ENCODE data around the gene PALM. TPM values are rescaled to one million over a fixed set of nuclear protein-coding genes. Genes with fewer than 3 reads are reported as not detected.
A peak's percentile ranks its signal among the peaks of the same experiment; 100 is the strongest.

The PALM gene
- total and polyA plus RNA-seq, 9 of the 15 experiments (the other 6 are each of a cell fraction or from before 2014, with no cell fraction given): 0.04 to 6.6 (median 1.7) TPM

DNA sequence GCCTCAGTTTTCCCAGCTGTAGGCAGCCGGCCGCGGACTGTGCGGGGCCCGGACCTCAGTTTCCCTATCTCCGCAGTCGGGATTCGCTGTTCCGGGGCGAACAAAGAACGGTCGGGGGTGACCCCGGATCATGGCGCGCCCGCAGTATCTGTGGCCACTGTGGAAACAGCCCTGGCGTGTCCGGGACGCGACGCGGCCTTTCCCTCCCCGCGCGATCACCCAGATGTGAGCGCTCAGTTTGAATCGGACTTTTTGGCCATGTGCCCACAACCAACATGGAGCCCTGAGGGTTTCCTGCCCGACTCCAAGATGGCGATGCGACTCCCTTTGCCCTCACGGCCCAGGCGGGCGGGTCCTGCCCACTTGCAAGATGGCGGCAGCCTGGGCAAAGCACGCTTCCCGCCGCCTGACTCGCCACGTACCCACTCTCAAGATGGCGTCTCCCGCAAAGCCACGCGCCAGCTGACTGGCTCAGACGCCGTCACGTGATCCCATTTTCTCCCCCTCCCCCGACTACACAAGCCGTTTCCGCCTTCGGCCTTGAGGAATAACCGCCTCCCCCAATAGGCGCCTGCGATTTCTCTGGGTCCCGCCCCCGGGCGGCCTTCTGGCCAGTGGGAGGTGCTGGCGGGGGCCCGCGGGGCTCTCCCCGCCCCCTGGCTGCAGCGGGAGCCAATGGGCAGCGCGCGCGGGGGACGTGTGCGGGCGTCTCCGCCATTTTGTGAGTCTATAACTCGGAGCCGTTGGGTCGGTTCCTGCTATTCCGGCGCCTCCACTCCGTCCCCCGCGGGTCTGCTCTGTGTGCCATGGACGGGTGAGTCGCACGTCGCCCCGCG is 88.2 kb downstream of the PALM start, which contains the start of gene PTBP1 (continued):
- TF ChIP-seq, protein P1, sequence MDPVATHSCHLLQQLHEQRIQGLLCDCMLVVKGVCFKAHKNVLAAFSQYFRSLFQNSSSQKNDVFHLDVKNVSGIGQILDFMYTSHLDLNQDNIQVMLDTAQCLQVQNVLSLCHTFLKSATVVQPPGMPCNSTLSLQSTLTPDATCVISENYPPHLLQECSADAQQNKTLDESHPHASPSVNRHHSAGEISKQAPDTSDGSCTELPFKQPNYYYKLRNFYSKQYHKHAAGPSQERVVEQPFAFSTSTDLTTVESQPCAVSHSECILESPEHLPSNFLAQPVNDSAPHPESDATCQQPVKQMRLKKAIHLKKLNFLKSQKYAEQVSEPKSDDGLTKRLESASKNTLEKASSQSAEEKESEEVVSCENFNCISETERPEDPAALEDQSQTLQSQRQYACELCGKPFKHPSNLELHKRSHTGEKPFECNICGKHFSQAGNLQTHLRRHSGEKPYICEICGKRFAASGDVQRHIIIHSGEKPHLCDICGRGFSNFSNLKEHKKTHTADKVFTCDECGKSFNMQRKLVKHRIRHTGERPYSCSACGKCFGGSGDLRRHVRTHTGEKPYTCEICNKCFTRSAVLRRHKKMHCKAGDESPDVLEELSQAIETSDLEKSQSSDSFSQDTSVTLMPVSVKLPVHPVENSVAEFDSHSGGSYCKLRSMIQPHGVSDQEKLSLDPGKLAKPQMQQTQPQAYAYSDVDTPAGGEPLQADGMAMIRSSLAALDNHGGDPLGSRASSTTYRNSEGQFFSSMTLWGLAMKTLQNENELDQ (CRISPR knock-in tag; IDR thresholded peaks at IDR 0.05; ENCODE audit: borderline replicate concordance): no peak
- no peak for TF ChIP-seq U2AF2 (optimal IDR thresholded peaks at IDR 0.05; ENCODE audit: low read depth, low read length)
- TF ChIP-seq POU5F1 (IDR thresholded peaks at IDR 0.05; ENCODE audit: borderline replicate concordance, low read depth, low read length, partially characterized antibody): no peak
- peak; percentile 99 for TF ChIP-seq RAD51 (IDR thresholded peaks at IDR 0.05; ENCODE audit: borderline replicate concordance, low read depth)
- no peak for TF ChIP-seq ZNF121 (CRISPR knock-in tag; conservative IDR thresholded peaks at IDR 0.05)
- TF ChIP-seq, protein P2, sequence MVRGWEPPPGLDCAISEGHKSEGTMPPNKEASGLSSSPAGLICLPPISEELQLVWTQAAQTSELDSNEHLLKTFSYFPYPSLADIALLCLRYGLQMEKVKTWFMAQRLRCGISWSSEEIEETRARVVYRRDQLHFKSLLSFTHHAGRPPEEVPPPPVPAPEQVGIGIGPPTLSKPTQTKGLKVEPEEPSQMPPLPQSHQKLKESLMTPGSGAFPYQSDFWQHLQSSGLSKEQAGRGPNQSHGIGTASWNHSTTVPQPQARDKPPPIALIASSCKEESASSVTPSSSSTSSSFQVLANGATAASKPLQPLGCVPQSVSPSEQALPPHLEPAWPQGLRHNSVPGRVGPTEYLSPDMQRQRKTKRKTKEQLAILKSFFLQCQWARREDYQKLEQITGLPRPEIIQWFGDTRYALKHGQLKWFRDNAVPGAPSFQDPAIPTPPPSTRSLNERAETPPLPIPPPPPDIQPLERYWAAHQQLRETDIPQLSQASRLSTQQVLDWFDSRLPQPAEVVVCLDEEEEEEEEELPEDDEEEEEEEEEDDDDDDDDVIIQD (CRISPR knock-in tag; IDR thresholded peaks at IDR 0.05): no peak
- TF ChIP-seq SLC30A9 (CRISPR knock-in tag; IDR thresholded peaks at IDR 0.05): no peak
- TF ChIP-seq, protein P3, sequence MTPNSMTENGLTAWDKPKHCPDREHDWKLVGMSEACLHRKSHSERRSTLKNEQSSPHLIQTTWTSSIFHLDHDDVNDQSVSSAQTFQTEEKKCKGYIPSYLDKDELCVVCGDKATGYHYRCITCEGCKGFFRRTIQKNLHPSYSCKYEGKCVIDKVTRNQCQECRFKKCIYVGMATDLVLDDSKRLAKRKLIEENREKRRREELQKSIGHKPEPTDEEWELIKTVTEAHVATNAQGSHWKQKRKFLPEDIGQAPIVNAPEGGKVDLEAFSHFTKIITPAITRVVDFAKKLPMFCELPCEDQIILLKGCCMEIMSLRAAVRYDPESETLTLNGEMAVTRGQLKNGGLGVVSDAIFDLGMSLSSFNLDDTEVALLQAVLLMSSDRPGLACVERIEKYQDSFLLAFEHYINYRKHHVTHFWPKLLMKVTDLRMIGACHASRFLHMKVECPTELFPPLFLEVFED (CRISPR knock-in tag; conservative IDR thresholded peaks at IDR 0.05): peak; percentile 69; the same call in 1 of the 2 replicates
- TF ChIP-seq, protein P4, sequence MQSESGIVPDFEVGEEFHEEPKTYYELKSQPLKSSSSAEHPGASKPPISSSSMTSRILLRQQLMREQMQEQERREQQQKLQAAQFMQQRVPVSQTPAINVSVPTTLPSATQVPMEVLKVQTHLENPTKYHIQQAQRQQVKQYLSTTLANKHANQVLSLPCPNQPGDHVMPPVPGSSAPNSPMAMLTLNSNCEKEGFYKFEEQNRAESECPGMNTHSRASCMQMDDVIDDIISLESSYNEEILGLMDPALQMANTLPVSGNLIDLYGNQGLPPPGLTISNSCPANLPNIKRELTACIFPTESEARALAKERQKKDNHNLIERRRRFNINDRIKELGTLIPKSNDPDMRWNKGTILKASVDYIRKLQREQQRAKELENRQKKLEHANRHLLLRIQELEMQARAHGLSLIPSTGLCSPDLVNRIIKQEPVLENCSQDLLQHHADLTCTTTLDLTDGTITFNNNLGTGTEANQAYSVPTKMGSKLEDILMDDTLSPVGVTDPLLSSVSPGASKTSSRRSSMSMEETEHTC (IDR thresholded peaks at IDR 0.05): peak; percentile 72; the same call in 1 of the 2 replicates
- 0 out of 2 replicates have a peak, but pooled peaks have one; percentile 9 for TF ChIP-seq ZNF143 (CRISPR knock-in tag; IDR thresholded peaks at IDR 0.05)
- TF ChIP-seq CHD2 (IDR thresholded peaks at IDR 0.05; ENCODE audit: low read depth, low read length): peak; percentile 83
- TF ChIP-seq ZNF232 (CRISPR knock-in tag; IDR thresholded peaks at IDR 0.05): no peak
- peak; percentile 21; the same call in 1 of the 2 replicates for TF ChIP-seq ZNF384 (IDR thresholded peaks at IDR 0.05; ENCODE audit: low read depth, low read length)
- TF ChIP-seq RNF2 (IDR thresholded peaks at IDR 0.05): peak; percentile 60; the same call in 1 of the 2 replicates

All from K562 (cell line).